DOHH2 (cell line): Measurements from ENCODE around the gene NMRK1.

Experiments used
- H3F3A ChIP-seq: fragments of 200-600 bp; sonication (generic), shearing (Covaris generic); 2 replicates; pipeline ENCODE4 v1.6.0; 2016; ENCODE audit warnings: antibody characterized with exemption, mild to moderate bottlenecking; ENCODE audit not compliant: control insufficient read depth, insufficient read depth
- H3K27ac ChIP-seq: fragments of 200-600 bp; sonication (generic); 2 replicates; pipeline ENCODE4 v1.5.1; 2014; ENCODE audit warnings: low read depth, mild to moderate bottlenecking, low read length, moderate library complexity
- H3K27me3 ChIP-seq: fragments of 200-600 bp; sonication (generic); 2 replicates; pipeline ENCODE4 v1.6.1; 2014; ENCODE audit warnings: mild to moderate bottlenecking, low read length, mixed read lengths; ENCODE audit not compliant: control insufficient read depth
- H3K36me3 ChIP-seq: fragments of 200-600 bp; sonication (generic); 2 replicates; pipeline ENCODE4 v1.6.1; 2014; ENCODE audit warnings: mild to moderate bottlenecking, low read length, moderate library complexity, mixed read lengths; ENCODE audit not compliant: control insufficient read depth
- H3K4me1 ChIP-seq: fragments of 200-600 bp; sonication (generic); 2 replicates; pipeline ENCODE4 v1.6.1; 2014; ENCODE audit warnings: mild to moderate bottlenecking, low read length, mixed read lengths; ENCODE audit not compliant: control insufficient read depth
- H3K4me2 ChIP-seq: fragments of 200-600 bp; sonication (generic); 2 replicates; pipeline ENCODE4 v1.6.0; 2014; ENCODE audit warnings: mild to moderate bottlenecking, low read length, moderate library complexity
- H3K4me3 ChIP-seq: fragments of 200-600 bp; sonication (generic); 2 replicates; pipeline ENCODE4 v1.5.1; 2014; ENCODE audit warnings: mild to moderate bottlenecking, low read length, mixed read lengths
- H3K79me2 ChIP-seq: fragments of 200-600 bp; sonication (generic); 2 replicates; pipeline ENCODE4 v1.6.1; 2014; ENCODE audit warnings: mild to moderate bottlenecking, low read length, mixed read lengths; ENCODE audit not compliant: control insufficient read depth
- H3K9me2 ChIP-seq: fragments of 200-600 bp; sonication (generic); replicated peaks from 2 replicates; pipeline ENCODE4 v1.6.1; 2014; ENCODE audit warnings: mild to moderate bottlenecking, low read length, mixed read lengths; ENCODE audit not compliant: control insufficient read depth
- H3K9me3 ChIP-seq: fragments of 200-600 bp; sonication (generic); 2 replicates; pipeline ENCODE4 v1.6.1; 2014; ENCODE audit warnings: antibody characterized with exemption, low read length, mixed read lengths; ENCODE audit not compliant: control insufficient read depth, insufficient read depth
- H4K20me1 ChIP-seq: fragments of 200-600 bp; sonication (generic); 2 replicates; pipeline ENCODE4 v1.6.0; 2014; ENCODE audit warnings: low read depth, mild to moderate bottlenecking, antibody characterized with exemption, low read length, moderate library complexity; ENCODE audit not compliant: control insufficient read depth, insufficient read depth
- EZH2phosphoT487 ChIP-seq: fragments of 200-600 bp; sonication (generic); IDR thresholded peaks from 2 replicates; pipeline ENCODE4 v1.6.1; 2017; ENCODE audit warnings: borderline replicate concordance, mild to moderate bottlenecking, antibody characterized with exemption, low read length, moderate library complexity, mixed read lengths
- TF ChIP-seq, protein P1 (sequence below): fragments of 200-600 bp; sonication (generic); IDR thresholded peaks from one replicate; pipeline ENCODE4 v1.5.1; 2014; ENCODE audit warnings: antibody characterized with exemption, mild to moderate bottlenecking, low read depth, low read length; ENCODE audit not compliant: poor library complexity, severe bottlenecking

NMRK1 gene

DNA sequence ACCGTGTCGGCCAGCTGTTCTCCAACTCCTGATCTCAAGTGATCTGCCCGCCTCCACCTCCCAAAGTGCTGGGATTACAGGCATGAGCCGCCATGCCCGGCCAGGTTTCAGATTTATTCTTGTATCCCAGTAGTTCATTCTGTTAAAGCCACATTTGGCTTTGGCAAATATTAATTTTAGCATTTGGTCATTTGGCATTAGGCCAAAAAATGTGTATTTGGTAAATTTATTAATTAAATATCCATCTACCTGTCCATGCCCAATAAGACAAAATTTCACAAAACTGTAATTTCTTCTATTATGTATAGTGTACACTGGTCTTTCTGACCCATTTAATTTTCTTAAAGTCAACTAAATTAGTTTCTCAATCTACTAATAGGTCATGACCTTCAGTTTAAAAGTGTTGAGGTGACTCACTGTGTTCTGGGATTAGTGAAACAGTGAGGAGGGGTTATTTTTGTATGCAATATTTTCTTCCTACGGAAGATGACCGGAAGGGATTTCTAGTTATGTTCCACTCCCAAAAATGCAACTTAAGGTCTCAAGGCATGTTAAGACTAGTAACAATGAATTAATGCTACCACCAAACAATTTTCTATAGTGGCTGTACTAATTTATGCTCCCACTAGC, 21.4 kb upstream of the NMRK1 start:
- TF ChIP-seq EZH2phosphoT487 = no peak
- TF ChIP-seq, protein P1, sequence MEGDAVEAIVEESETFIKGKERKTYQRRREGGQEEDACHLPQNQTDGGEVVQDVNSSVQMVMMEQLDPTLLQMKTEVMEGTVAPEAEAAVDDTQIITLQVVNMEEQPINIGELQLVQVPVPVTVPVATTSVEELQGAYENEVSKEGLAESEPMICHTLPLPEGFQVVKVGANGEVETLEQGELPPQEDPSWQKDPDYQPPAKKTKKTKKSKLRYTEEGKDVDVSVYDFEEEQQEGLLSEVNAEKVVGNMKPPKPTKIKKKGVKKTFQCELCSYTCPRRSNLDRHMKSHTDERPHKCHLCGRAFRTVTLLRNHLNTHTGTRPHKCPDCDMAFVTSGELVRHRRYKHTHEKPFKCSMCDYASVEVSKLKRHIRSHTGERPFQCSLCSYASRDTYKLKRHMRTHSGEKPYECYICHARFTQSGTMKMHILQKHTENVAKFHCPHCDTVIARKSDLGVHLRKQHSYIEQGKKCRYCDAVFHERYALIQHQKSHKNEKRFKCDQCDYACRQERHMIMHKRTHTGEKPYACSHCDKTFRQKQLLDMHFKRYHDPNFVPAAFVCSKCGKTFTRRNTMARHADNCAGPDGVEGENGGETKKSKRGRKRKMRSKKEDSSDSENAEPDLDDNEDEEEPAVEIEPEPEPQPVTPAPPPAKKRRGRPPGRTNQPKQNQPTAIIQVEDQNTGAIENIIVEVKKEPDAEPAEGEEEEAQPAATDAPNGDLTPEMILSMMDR = no peak
- Histone ChIP-seq H3K9me2 (no peaks in the 10 kb centered on the region), H3K4me2 (no peak overlapping the region), H3K4me3 (no peak overlapping the region), H3K9me3 (no peaks in the 10 kb centered on the region), H3K27ac (no peak overlapping the region), H3K4me1 (no peaks in the 10 kb centered on the region), H3K79me2 (peaks cover 68% of the 10 kb centered on the region), H4K20me1 (no peaks in the 10 kb centered on the region), H3K27me3 (no peaks in the 10 kb centered on the region), H3K36me3 (no peaks in the 10 kb centered on the region), H3F3A (no peaks in the 10 kb centered on the region)

DNA sequence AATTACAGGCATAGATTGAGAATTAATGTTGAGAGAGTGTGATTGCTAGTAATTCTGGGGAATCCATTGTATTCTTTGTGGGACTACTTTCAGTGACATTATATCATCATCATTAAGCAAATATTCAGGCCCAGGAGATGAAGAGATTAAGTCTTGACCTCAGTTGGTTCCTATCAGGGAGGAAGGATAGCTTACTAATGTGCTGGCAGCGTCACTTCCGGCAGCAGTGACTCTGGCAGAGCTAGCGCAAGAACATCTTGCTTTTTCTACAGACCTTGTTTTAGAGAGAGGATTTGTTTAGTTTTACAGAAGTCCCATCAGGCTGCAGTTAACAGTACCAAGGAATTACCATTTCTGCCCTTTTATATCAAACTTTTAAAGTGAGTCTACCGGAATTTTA, 20.6 kb upstream of the NMRK1 start:
- TF ChIP-seq, protein P1 = no peak
- no peak for TF ChIP-seq EZH2phosphoT487
- H3F3A ChIP-seq = no peaks in the 10 kb centered on the region
- no peaks in the 10 kb centered on the region for H3K9me2 ChIP-seq
- no peaks in the 10 kb centered on the region for H4K20me1 ChIP-seq
- peaks cover 65% of the 10 kb centered on the region for H3K79me2 ChIP-seq
- no peak overlapping the region for H3K4me3 ChIP-seq
- no peaks in the 10 kb centered on the region for H3K4me1 ChIP-seq
- H3K27ac ChIP-seq = no peak overlapping the region
- H3K36me3 ChIP-seq = no peaks in the 10 kb centered on the region
- H3K9me3 ChIP-seq = no peaks in the 10 kb centered on the region
- H3K27me3 ChIP-seq = no peaks in the 10 kb centered on the region
- no peak overlapping the region for H3K4me2 ChIP-seq

DNA sequence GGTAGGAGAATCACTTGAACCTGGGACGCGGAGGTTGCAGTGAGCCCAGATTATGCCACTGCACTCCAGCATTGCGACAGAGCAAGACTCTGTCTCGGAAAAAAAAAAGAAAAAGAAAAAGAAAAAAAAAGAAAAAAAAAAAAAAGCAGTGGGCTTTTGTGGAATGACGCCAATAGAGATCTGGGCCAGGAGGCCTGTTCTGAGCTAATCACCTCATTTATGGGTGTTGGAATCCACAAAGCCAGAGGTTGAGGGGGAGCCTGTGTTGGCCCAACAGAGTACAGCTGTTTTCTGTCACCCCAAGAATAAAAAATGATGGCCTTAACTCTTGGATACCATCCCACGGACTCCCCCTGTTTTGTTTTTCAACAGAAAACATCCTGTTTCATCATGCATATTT, 18.9 kb upstream of the NMRK1 start:
- Histone ChIP-seq H3K4me2 (no peak overlapping the region), H3K27ac (no peak overlapping the region), H3K4me3 (no peak overlapping the region), H3K4me1 (no peaks in the 10 kb centered on the region), H3K27me3 (no peaks in the 10 kb centered on the region), H3K9me3 (no peaks in the 10 kb centered on the region), H3K79me2 (peaks cover 66% of the 10 kb centered on the region), H4K20me1 (no peaks in the 10 kb centered on the region), H3F3A (no peaks in the 10 kb centered on the region), H3K9me2 (no peaks in the 10 kb centered on the region), H3K36me3 (no peaks in the 10 kb centered on the region)
- TF ChIP-seq, protein P1 = no peak
- no peak for TF ChIP-seq EZH2phosphoT487

DNA sequence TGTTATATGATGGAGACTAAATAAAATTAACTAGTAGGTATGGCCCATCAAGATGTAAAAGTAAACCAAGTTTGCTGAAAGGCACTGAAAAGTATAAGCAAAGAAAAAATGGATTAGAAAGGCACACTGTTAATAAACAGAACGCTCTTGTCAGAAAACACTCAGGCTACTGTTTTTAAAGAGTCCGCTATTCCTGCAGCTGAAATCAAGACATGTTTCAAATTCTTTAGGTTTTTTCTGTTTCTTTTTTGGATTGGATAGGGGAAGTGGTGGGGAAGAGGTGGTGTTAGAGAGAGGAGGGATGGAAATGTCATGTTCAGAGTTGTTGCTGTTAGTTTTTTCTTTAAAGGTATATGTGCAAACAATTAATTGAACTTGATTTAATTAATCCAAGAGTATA, 17.9 kb upstream of the NMRK1 start:
- Histone ChIP-seq H3K4me1 (no peaks in the 10 kb centered on the region), H3K36me3 (no peaks in the 10 kb centered on the region)

More for the DNA sequence above, 17.9 kb upstream of the NMRK1 start:
- H3K4me2 ChIP-seq = no peak overlapping the region
- no peak overlapping the region for H3K27ac ChIP-seq
- H3K9me2 ChIP-seq = no peaks in the 10 kb centered on the region
- no peak for TF ChIP-seq EZH2phosphoT487
- TF ChIP-seq, protein P1 = no peak
- no peak overlapping the region for H3K4me3 ChIP-seq
- H3K79me2 ChIP-seq = peaks cover 66% of the 10 kb centered on the region
- H3F3A ChIP-seq = no peaks in the 10 kb centered on the region
- H3K27me3 ChIP-seq = no peaks in the 10 kb centered on the region
- no peaks in the 10 kb centered on the region for H4K20me1 ChIP-seq
- H3K9me3 ChIP-seq = no peaks in the 10 kb centered on the region
